GM12875 (cell line): ENCODE data around the gene LMTK2.

Source experiments
- H3K4me3 ChIP-seq: one replicate; pipeline ENCODE4 v1.5.1; 2011; ENCODE audit warnings: low read depth, low read length, control low read depth
- CTCF ChIP-seq: IDR thresholded peaks from 2 replicates; pipeline ENCODE4 v1.5.1; 2011; ENCODE audit warnings: low read depth, mild to moderate bottlenecking, control low read depth, inconsistent platforms, low read length, moderate library complexity, borderline replicate concordance; ENCODE audit not compliant: insufficient read depth

LMTK2 gene

GRCh38 chr7:98209166-98209920, 102.7 kb downstream of the LMTK2 start:
- H3K4me3 ChIP-seq, result no peak overlapping the region
- no peak for TF ChIP-seq CTCF

- H3K4me3 ChIP-seq, result no peak overlapping the region
- TF ChIP-seq CTCF, result no peak
Observed at GRCh38 chr7:98210513-98211220, 104.0 kb downstream of the LMTK2 start.

- no peak within 1 kb of the TSS for H3K4me3 ChIP-seq
- no peak for TF ChIP-seq CTCF
Observed at GRCh38 chr7:98211221-98211675, 104.6 kb downstream of the LMTK2 start, which contains the start of gene BHLHA15. Gene BHLHA15, plus strand, starts transcription at chr7:98211439. Its CDS starts 871 bp downstream, at chr7:98212310.

- TF ChIP-seq CTCF, result no peak
- H3K4me3 ChIP-seq, result no peak overlapping the region
Observed at GRCh38 chr7:98211676-98212531, 105.2 kb downstream of the LMTK2 start.

- no peak for TF ChIP-seq CTCF
- H3K4me3 ChIP-seq, result no peak overlapping the region
Observed at GRCh38 chr7:98212532-98213041, 105.9 kb downstream of the LMTK2 start.

GRCh38 chr7:98213296-98213887, 106.7 kb downstream of the LMTK2 start:
- no peak overlapping the region for H3K4me3 ChIP-seq
- TF ChIP-seq CTCF, result no peak
